ENCODE results near the gene NPAS3.

The NPAS3 gene

GRCh38 chr14:33696165-33696564, 757.5 kb downstream of the NPAS3 start:
- H3K18ac ChIP-seq (ENCODE audit: low read length) = no peak overlapping the region
- H4K8ac ChIP-seq (ENCODE audit: low read depth, low read length) = no peak overlapping the region
- H3K36me3 ChIP-seq (ENCODE audit: control insufficient read depth in 1 of 2, insufficient read depth in 2 of 2, low read length in 2 of 2) = no peaks in the 10 kb centered on the region
- H3K4ac ChIP-seq (ENCODE audit: low read depth, low read length) = no peak overlapping the region
- H3K27me3 ChIP-seq (ENCODE audit: insufficient read depth, low read length) = no peaks in the 10 kb centered on the region
- no peak overlapping the region for H2AFZ ChIP-seq (ENCODE audit: insufficient read depth, low read length, poor library complexity)
- no peak overlapping the region for H3K9ac ChIP-seq (ENCODE audit: low read length)
- no peak for DNase-seq
- no peak overlapping the region for H3K4me3 ChIP-seq (ENCODE audit: low read depth, low read length)
- H3K14ac ChIP-seq (ENCODE audit: low read length) = no peak overlapping the region
- WGBS (ENCODE audit: extremely low coverage, insufficient coverage, insufficient read length) = no CpG with 5 or more reads among the region's 9 CpGs
- no peaks in the 10 kb centered on the region for H3K9me3 ChIP-seq (ENCODE audit: insufficient read depth, low read depth, low read length)
- H2AK5ac ChIP-seq (ENCODE audit: low read length) = no peak overlapping the region
- no peak overlapping the region for H3K4me2 ChIP-seq (ENCODE audit: low read length)
- no peaks in the 10 kb centered on the region for H3K79me1 ChIP-seq (ENCODE audit: low read length)
- no peak overlapping the region for H4K12ac ChIP-seq (ENCODE audit: low read depth, low read length)
- H4K91ac ChIP-seq (ENCODE audit: low read depth, low read length) = no peak overlapping the region
- no peak overlapping the region for H2BK120ac ChIP-seq (ENCODE audit: insufficient read depth, low read length, poor library complexity)
- no peak overlapping the region for H3K23ac ChIP-seq (ENCODE audit: low read length)
- no peak overlapping the region for H3K27ac ChIP-seq (ENCODE audit: low read depth, low read length)
- H2BK5ac ChIP-seq (ENCODE audit: low read depth, low read length, poor library complexity) = no peak overlapping the region
- H3K4me1 ChIP-seq (ENCODE audit: control insufficient read depth in 1 of 2, insufficient read depth in 2 of 2, low read length in 2 of 2) = no peaks in the 10 kb centered on the region
- no peak overlapping the region for H2BK12ac ChIP-seq (ENCODE audit: low read length)
- H3K79me2 ChIP-seq (ENCODE audit: control insufficient read depth, insufficient read depth, low read length, poor library complexity) = no peaks in the 10 kb centered on the region

GRCh38 chr14:33699300-33699983, 760.8 kb downstream of the NPAS3 start:
- Histone ChIP-seq H3K4me2 (ENCODE audit: low read length) (no peak overlapping the region), H4K8ac (ENCODE audit: low read depth, low read length) (no peak overlapping the region), H4K12ac (ENCODE audit: low read depth, low read length) (no peak overlapping the region), H2BK120ac (ENCODE audit: insufficient read depth, low read length, poor library complexity) (no peak overlapping the region), H3K79me2 (ENCODE audit: control insufficient read depth, insufficient read depth, low read length, poor library complexity) (no peaks in the 10 kb centered on the region), H2AFZ (ENCODE audit: insufficient read depth, low read length, poor library complexity) (no peak overlapping the region), H3K9ac (ENCODE audit: low read length) (no peak overlapping the region), H3K27me3 (ENCODE audit: insufficient read depth, low read length) (no peaks in the 10 kb centered on the region), H2AK5ac (ENCODE audit: low read length) (no peak overlapping the region), H3K4ac (ENCODE audit: low read depth, low read length) (no peak overlapping the region), H3K18ac (ENCODE audit: low read length) (no peak overlapping the region), H3K9me3 (ENCODE audit: insufficient read depth, low read depth, low read length) (no peaks in the 10 kb centered on the region), H4K91ac (ENCODE audit: low read depth, low read length) (no peak overlapping the region), H3K14ac (ENCODE audit: low read length) (no peak overlapping the region), H3K79me1 (ENCODE audit: low read length) (no peaks in the 10 kb centered on the region), H2BK5ac (ENCODE audit: low read depth, low read length, poor library complexity) (no peak overlapping the region), H3K27ac (ENCODE audit: low read depth, low read length) (no peak overlapping the region), H3K23ac (ENCODE audit: low read length) (no peak overlapping the region), H3K36me3 (ENCODE audit: control insufficient read depth in 1 of 2, insufficient read depth in 2 of 2, low read length in 2 of 2) (no peaks in the 10 kb centered on the region), H3K4me3 (ENCODE audit: low read depth, low read length) (no peak overlapping the region), H2BK12ac (ENCODE audit: low read length) (no peak overlapping the region), H3K4me1 (ENCODE audit: control insufficient read depth in 1 of 2, insufficient read depth in 2 of 2, low read length in 2 of 2) (no peaks in the 10 kb centered on the region)
- WGBS (ENCODE audit: extremely low coverage, insufficient coverage, insufficient read length) = no CpG with 5 or more reads among the region's 12 CpGs
- DNase-seq = no peak

GRCh38 chr14:33700052-33700451, 761.4 kb downstream of the NPAS3 start:
- no peak overlapping the region for H4K8ac ChIP-seq (ENCODE audit: low read depth, low read length)
- no peak overlapping the region for H2BK5ac ChIP-seq (ENCODE audit: low read depth, low read length, poor library complexity)
- H3K4ac ChIP-seq (ENCODE audit: low read depth, low read length) = no peak overlapping the region
- H3K27ac ChIP-seq (ENCODE audit: low read depth, low read length) = no peak overlapping the region
- DNase-seq = no peak
- no peaks in the 10 kb centered on the region for H3K79me2 ChIP-seq (ENCODE audit: control insufficient read depth, insufficient read depth, low read length, poor library complexity)
- H4K91ac ChIP-seq (ENCODE audit: low read depth, low read length) = no peak overlapping the region
- no peak overlapping the region for H3K4me2 ChIP-seq (ENCODE audit: low read length)
- no peak overlapping the region for H2BK12ac ChIP-seq (ENCODE audit: low read length)
- H3K4me1 ChIP-seq (ENCODE audit: control insufficient read depth in 1 of 2, insufficient read depth in 2 of 2, low read length in 2 of 2) = no peaks in the 10 kb centered on the region
- no peaks in the 10 kb centered on the region for H3K9me3 ChIP-seq (ENCODE audit: insufficient read depth, low read depth, low read length)
- WGBS (ENCODE audit: extremely low coverage, insufficient coverage, insufficient read length) = no CpG with 5 or more reads among the region's 6 CpGs
- H2AFZ ChIP-seq (ENCODE audit: insufficient read depth, low read length, poor library complexity) = no peak overlapping the region
- no peak overlapping the region for H3K14ac ChIP-seq (ENCODE audit: low read length)
- no peak overlapping the region for H3K4me3 ChIP-seq (ENCODE audit: low read depth, low read length)
- H2BK120ac ChIP-seq (ENCODE audit: insufficient read depth, low read length, poor library complexity) = no peak overlapping the region
- H2AK5ac ChIP-seq (ENCODE audit: low read length) = no peak overlapping the region
- no peak overlapping the region for H3K9ac ChIP-seq (ENCODE audit: low read length)
- no peak overlapping the region for H3K18ac ChIP-seq (ENCODE audit: low read length)
- peak overlapping the region; percentile 78 for H3K23ac ChIP-seq (ENCODE audit: low read length)
- H4K12ac ChIP-seq (ENCODE audit: low read depth, low read length) = no peak overlapping the region
- H3K27me3 ChIP-seq (ENCODE audit: insufficient read depth, low read length) = no peaks in the 10 kb centered on the region
- no peaks in the 10 kb centered on the region for H3K79me1 ChIP-seq (ENCODE audit: low read length)
- H3K36me3 ChIP-seq (ENCODE audit: control insufficient read depth in 1 of 2, insufficient read depth in 2 of 2, low read length in 2 of 2) = no peaks in the 10 kb centered on the region

- Histone ChIP-seq H2BK12ac (ENCODE audit: low read length) (no peak overlapping the region), H3K9me3 (ENCODE audit: insufficient read depth, low read depth, low read length) (no peaks in the 10 kb centered on the region), H3K79me1 (ENCODE audit: low read length) (no peaks in the 10 kb centered on the region), H2BK5ac (ENCODE audit: low read depth, low read length, poor library complexity) (no peak overlapping the region), H2BK120ac (ENCODE audit: insufficient read depth, low read length, poor library complexity) (no peak overlapping the region), H3K4ac (ENCODE audit: low read depth, low read length) (no peak overlapping the region), H4K8ac (ENCODE audit: low read depth, low read length) (no peak overlapping the region), H3K27me3 (ENCODE audit: insufficient read depth, low read length) (no peaks in the 10 kb centered on the region), H3K9ac (ENCODE audit: low read length) (no peak overlapping the region), H2AFZ (ENCODE audit: insufficient read depth, low read length, poor library complexity) (no peak overlapping the region), H4K91ac (ENCODE audit: low read depth, low read length) (no peak overlapping the region), H3K23ac (ENCODE audit: low read length) (no peak overlapping the region), H3K36me3 (ENCODE audit: control insufficient read depth in 1 of 2, insufficient read depth in 2 of 2, low read length in 2 of 2) (no peaks in the 10 kb centered on the region), H3K4me1 (ENCODE audit: control insufficient read depth in 1 of 2, insufficient read depth in 2 of 2, low read length in 2 of 2) (no peaks in the 10 kb centered on the region), H3K4me3 (ENCODE audit: low read depth, low read length) (no peak overlapping the region), H3K79me2 (ENCODE audit: control insufficient read depth, insufficient read depth, low read length, poor library complexity) (no peaks in the 10 kb centered on the region), H2AK5ac (ENCODE audit: low read length) (no peak overlapping the region), H3K14ac (ENCODE audit: low read length) (no peak overlapping the region), H3K18ac (ENCODE audit: low read length) (no peak overlapping the region), H4K12ac (ENCODE audit: low read depth, low read length) (no peak overlapping the region), H3K27ac (ENCODE audit: low read depth, low read length) (no peak overlapping the region), H3K4me2 (ENCODE audit: low read length) (no peak overlapping the region)
- DNase-seq = no peak
- no CpG with 5 or more reads among the region's 1 CpG for WGBS (ENCODE audit: extremely low coverage, insufficient coverage, insufficient read length)
These were observed 763.6 kb downstream of the NPAS3 start for GRCh38 chr14:33702293-33702692.

Data from trophoblast cell (in vitro differentiated cells and primary cell).